Measurements from ENCODE around the gene COPZ1. TPM values are rescaled to one million over a fixed set of nuclear protein-coding genes. Genes with fewer than 3 reads are reported as not detected.

COPZ1 gene
- total RNA-seq, 1 donor = 139 TPM

DNA sequence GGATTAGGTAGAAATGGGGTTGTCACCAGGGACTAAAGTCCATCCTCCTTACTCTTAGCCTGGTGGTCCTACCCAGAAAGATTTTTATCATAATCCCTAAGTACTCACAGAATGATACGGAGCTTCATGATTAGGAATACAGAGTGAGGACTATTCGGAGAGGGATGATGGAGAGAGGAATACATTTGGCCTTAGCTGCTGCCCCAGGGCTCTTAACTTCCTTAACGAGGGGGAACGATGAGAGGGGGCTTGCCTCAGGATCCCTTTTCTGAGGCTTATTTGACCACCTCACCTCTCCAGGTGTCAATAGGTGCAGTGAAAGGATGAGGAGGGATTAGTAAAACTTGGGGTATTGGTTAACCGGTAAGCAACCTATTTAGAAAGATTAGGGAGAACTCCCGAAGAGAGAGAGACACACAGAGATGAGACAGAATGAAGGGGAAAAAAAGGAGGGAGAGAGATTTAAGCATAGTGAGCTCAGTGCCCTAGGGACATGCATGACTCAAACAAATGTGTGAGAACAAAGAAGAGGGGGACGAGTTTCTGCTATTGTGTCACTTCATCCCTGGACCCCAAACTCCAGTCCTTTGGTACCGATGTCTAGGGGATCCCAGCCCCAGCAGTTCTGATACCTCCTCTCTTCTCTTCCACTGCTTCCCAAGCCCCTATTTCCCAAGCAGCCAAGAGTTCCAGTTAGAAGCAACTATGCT lies 25.3 kb upstream of the COPZ1 start:
- no peak for DNase-seq (ENCODE audit: low read depth)
- TF ChIP-seq CTCF (IDR thresholded peaks at IDR 0.05; ENCODE audit: insufficient read depth, low read depth, low read length) = no peak
- no peak overlapping the region for H3K4me3 ChIP-seq (ENCODE audit: low read depth, low read length)

DNA sequence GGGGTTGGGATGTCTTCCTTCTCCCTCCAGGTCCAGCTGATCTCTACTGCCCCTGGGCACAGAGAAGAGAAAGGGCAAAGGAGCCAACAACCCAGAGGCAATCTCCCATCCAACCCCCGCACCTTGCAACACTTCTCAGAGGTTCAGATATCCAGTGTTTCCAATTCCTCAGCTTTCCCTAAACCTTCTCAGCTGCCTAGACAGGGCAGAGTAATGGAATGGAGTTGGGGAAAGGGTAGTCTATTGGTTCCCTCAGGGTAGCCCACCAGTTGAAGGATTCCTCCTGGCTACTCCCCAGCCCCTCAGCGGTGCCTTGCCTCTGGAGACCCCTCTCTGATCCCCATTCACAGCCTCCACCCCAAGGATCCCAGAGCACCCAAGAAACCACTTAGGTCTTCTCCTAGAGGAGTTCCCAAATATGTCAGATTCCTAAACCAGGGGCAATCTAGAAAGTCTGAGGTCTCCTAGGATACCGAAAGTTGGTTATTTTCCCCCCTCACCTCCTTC lies 24.7 kb upstream of the COPZ1 start:
- TF ChIP-seq CTCF (IDR thresholded peaks at IDR 0.05; ENCODE audit: insufficient read depth, low read depth, low read length) = no peak
- no peak for DNase-seq (ENCODE audit: low read depth)
- peak overlapping the region; percentile 42 for H3K4me3 ChIP-seq (ENCODE audit: low read depth, low read length)

DNA sequence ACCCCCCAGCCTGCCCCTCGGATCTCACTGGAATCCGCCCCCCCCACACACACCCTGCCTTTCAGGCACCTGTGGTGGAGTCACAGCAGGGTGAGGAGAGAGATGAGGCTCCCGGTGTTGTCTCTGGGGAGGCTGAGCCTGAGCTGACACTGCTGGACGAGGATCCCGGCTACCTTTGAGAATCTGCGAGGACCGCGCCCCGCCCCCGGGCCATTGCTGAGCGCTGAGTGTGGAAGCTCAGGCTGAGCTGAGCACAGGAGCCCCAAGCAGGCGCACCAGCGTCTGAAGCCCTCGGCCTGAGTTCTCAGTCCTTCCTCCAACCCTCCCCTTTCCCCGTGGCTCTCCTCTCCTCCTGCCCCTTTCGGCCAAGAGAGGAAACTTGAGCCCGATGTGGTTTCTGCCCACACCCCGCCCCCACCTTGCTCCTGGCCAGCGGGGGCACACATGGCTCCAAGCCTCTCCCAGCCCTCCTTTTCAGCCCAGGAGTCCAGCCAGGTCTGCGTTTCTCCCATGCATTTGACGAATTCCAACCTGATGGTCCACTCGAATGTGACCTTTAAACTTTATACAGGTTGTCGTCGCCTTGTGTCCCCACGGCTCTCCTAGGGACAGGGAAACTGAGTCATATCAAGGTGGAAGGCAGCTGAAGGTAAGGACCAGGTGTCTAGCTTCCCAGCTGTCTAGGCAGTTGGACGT lies 24.1 kb upstream of the COPZ1 start, which contains the start of gene NFE2:
NFE2 (minus strand) TSS at position 284 of the 696 bp plus-strand sequence. CDS start 5,767 bp downstream, outside the sequence.
- peak; percentile 13 for TF ChIP-seq CTCF (IDR thresholded peaks at IDR 0.05; ENCODE audit: insufficient read depth, low read depth, low read length)
- H3K4me3 ChIP-seq (ENCODE audit: low read depth, low read length) = peak within 1 kb of the TSS; percentile 42
- peak; percentile 67 for DNase-seq (ENCODE audit: low read depth)

- H3K4me3 ChIP-seq (ENCODE audit: low read depth, low read length) = no peak overlapping the region
- DNase-seq (ENCODE audit: low read depth) = no peak
- no peak for TF ChIP-seq CTCF (IDR thresholded peaks at IDR 0.05; ENCODE audit: insufficient read depth, low read depth, low read length)
Observed at GRCh38 chr12:54301428-54302048, 23.4 kb upstream of the COPZ1 start.

GRCh38 chr12:54303640-54304039 lies 21.3 kb upstream of the COPZ1 start:
- no peak overlapping the region for H3K4me3 ChIP-seq (ENCODE audit: low read depth, low read length)
- TF ChIP-seq CTCF (IDR thresholded peaks at IDR 0.05; ENCODE audit: insufficient read depth, low read depth, low read length) = no peak
- DNase-seq (ENCODE audit: low read depth) = no peak

DNA sequence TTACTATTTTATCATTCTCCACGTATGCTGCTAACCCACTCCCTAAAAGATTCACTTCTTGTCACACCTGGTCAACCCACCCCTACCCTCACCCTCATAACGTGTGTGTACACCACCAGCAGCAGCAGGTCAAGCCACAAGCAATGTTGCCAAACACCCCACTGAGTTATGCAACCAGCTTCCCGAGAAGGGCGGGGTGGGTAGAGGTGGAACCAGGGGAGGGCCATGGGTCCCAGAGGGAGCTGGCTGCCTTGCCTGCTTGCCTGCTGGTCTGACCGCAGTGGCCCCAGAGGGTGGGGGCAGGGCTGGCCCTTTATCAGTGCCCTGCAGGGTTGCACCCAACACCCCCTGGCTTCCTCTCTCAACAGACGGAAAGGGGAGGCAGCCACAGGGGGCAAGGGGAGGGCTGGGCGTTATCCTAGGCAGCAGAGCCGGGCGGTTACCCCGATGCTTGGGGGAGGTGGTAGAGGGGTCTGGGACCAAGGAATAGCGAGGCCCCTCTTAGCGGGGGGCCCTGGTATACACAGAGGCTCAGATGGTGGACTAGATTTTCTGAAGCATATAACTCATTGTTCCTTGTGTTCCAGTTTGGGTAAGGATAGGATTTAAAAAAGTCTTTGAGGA lies 20.6 kb upstream of the COPZ1 start:
- DNase-seq (ENCODE audit: low read depth) = peak; percentile 84
- H3K4me3 ChIP-seq (ENCODE audit: low read depth, low read length) = peak overlapping the region; percentile 2
- no peak for TF ChIP-seq CTCF (IDR thresholded peaks at IDR 0.05; ENCODE audit: insufficient read depth, low read depth, low read length)

All from fibroblast of villous mesenchyme (primary cell).